SU-DHL-6 (cell line): Measurements from ENCODE around the gene APLP1.

Experiments
- H2AFZ ChIP-seq: fragments of 200-600 bp; sonication (generic); 2 replicates; pipeline ENCODE4 v1.6.1; 2014; ENCODE audit warnings: low read depth, mild to moderate bottlenecking, moderate library complexity, mixed read lengths, antibody characterized with exemption, low read length; ENCODE audit not compliant: severe bottlenecking
- H3F3A ChIP-seq: fragments of 200-600 bp; shearing (Covaris generic); 2 replicates; pipeline ENCODE4 v1.6.0; 2016; ENCODE audit warnings: antibody characterized with exemption, mild to moderate bottlenecking; ENCODE audit not compliant: insufficient read depth
- H3K27ac ChIP-seq: fragments of 200-600 bp; sonication (generic); 2 replicates; pipeline ENCODE4 v1.5.1; 2016; ENCODE audit warnings: low read depth, mild to moderate bottlenecking, low read length, moderate library complexity, mixed read lengths
- H3K27me3 ChIP-seq: fragments of 200-600 bp; sonication (generic), shearing (Covaris generic); 2 replicates; pipeline ENCODE4 v1.6.0; 2014; ENCODE audit warnings: mild to moderate bottlenecking, low read length
- H3K36me3 ChIP-seq: fragments of 200-600 bp; sonication (generic); 2 replicates; pipeline ENCODE4 v1.6.1; 2014; ENCODE audit warnings: mild to moderate bottlenecking, low read length, mixed read lengths
- H3K4me2 ChIP-seq: fragments of 300-600, 200-600 bp; shearing (Covaris generic), sonication (generic); 2 replicates; pipeline ENCODE4 v1.6.0; 2014; ENCODE audit warnings: low read length, low read depth, mild to moderate bottlenecking; ENCODE audit not compliant: poor library complexity, severe bottlenecking
- H3K4me3 ChIP-seq: fragments of 200-600 bp; sonication (generic); 2 replicates; pipeline ENCODE4 v1.5.1; 2014; ENCODE audit warnings: antibody characterized with exemption, low read length, mild to moderate bottlenecking, mixed read lengths; ENCODE audit not compliant: insufficient read depth, poor library complexity, severe bottlenecking
- H3K79me2 ChIP-seq: fragments of 200-600 bp; sonication (generic); 2 replicates; pipeline ENCODE4 v1.6.1; 2014; ENCODE audit warnings: mild to moderate bottlenecking, low read length, moderate library complexity; ENCODE audit not compliant: insufficient read depth
- H3K9ac ChIP-seq: fragments of 200-600 bp; sonication (generic); 2 replicates; pipeline ENCODE4 v1.7.0; 2014; ENCODE audit warnings: mild to moderate bottlenecking, low read length
- H3K9me2 ChIP-seq: fragments of 200-600 bp; sonication (generic); replicated peaks from 2 replicates; pipeline ENCODE4 v1.6.1; 2014; ENCODE audit warnings: low read length; ENCODE audit not compliant: insufficient read depth
- H3K9me3 ChIP-seq: fragments of 200-600 bp; sonication (generic); 2 replicates; pipeline ENCODE4 v1.6.1; 2014; ENCODE audit warnings: low read length, mixed read lengths; ENCODE audit not compliant: insufficient read depth
- H4K20me1 ChIP-seq: fragments of 200-600 bp; sonication (generic); 2 replicates; pipeline ENCODE4 v1.6.1; 2014; ENCODE audit warnings: low read depth, mild to moderate bottlenecking, antibody characterized with exemption, low read length, moderate library complexity, mixed read lengths
- CTCF ChIP-seq: fragments of 200-600 bp; sonication (generic); IDR thresholded peaks from one replicate; pipeline ENCODE4 v1.5.1; 2017; ENCODE audit warnings: antibody characterized with exemption, mild to moderate bottlenecking, low read length, moderate library complexity; ENCODE audit not compliant: insufficient read depth, poor library complexity, severe bottlenecking
- EZH2phosphoT487 ChIP-seq: fragments of 200-600 bp; sonication (generic), shearing (Covaris generic); conservative IDR thresholded peaks from 2 replicates; pipeline ENCODE4 v1.6.1; 2018; ENCODE audit warnings: mild to moderate bottlenecking, antibody characterized with exemption, low read length, moderate library complexity, mixed read lengths

The APLP1 gene

DNA sequence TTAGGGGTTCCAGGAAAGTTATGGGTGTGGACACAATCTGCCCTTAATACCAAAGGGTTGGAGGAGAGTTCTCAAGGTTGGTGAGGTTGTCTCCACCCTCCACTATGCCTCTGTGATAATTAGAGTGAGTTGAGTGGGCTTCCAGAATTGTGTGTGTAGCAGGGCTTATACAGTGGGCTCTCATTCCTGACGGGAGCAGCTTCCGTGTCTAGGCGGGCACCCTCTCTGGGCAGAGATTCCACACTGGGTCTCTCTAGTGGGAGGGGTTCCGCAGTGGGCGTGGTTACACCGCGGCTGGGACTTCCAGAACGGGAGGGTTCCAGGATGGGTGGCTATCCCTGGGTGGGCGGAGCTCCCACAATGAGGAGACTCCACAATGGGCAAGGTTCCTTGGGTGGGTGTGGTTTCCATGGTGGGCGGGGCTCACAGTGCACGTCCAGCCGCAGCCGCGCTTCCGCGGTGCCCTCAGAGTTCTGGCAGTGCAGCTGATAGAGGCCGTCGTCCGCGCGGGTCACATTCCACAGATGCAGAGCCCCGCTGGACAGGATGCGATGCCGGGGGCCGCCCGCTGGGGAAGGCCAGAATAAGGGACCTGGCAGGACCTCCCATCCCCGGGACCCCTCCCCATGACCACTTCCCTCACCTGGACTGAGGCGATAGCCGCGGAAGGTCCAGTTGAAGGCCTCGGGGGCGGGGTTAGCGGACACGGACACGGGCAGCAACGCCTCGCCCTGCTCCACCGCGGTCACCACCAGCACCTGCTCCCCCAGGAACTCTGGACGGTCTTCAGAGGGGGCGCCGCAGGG, 24.5 kb upstream of the APLP1 start:
- Histone ChIP-seq H3F3A (no peaks in the 10 kb centered on the region), H2AFZ (no peak overlapping the region), H3K9me3 (no peaks in the 10 kb centered on the region), H3K27me3 (no peaks in the 10 kb centered on the region), H3K9ac (no peak overlapping the region), H4K20me1 (no peaks in the 10 kb centered on the region), H3K27ac (no peak overlapping the region), H3K79me2 (no peaks in the 10 kb centered on the region), H3K9me2 (no peaks in the 10 kb centered on the region), H3K4me2 (no peak overlapping the region), H3K4me3 (no peak overlapping the region), H3K36me3 (no peaks in the 10 kb centered on the region)
- no peak for TF ChIP-seq CTCF
- no peak for TF ChIP-seq EZH2phosphoT487

DNA sequence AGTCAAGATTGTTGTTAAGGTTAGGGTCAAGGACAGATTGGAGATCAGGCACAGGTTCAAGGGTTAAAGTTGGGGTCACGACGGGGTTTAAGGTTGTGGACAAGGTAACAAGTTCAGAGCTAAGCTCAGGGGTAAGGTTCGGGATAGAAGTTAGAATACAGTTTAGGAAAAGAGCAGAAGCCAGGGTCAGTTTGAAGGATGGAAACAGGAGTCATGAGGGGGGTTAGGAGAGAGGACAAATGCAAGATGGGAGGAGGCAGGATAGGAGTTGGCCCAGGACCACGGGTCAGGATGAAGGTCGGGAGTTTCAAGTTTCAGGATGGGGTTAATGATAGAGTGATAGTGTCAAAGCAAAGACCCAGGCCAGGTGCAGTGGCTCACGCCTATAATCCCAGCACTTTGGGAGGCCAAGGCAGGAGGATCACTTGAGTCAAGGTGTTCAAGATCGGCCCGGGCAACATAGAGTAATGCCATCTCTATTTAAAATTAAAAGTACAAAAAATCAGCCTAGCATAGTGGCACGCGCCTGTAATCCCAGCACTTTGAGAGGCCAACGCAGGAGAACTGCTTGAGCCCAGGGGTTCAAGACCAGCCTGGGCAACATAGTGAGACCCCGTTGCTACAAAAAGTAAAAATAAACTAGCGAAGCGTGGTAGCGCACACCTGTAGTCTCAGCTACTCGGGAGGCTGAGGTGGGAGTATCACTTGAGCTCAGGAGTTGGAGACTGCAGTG, 23.7 kb upstream of the APLP1 start:
- H3K9ac ChIP-seq = no peak overlapping the region
- H2AFZ ChIP-seq = no peak overlapping the region

GRCh38 chr19:35845215-35846037, 22.9 kb upstream of the APLP1 start:
- no peak for TF ChIP-seq EZH2phosphoT487
- TF ChIP-seq CTCF = no peak
- no peaks in the 10 kb centered on the region for H4K20me1 ChIP-seq
- no peaks in the 10 kb centered on the region for H3K9me3 ChIP-seq
- no peaks in the 10 kb centered on the region for H3F3A ChIP-seq
- H3K9me2 ChIP-seq = no peaks in the 10 kb centered on the region
- H3K27me3 ChIP-seq = no peaks in the 10 kb centered on the region
- H3K9ac ChIP-seq = no peak overlapping the region
- H3K27ac ChIP-seq = no peak overlapping the region
- H3K36me3 ChIP-seq = no peaks in the 10 kb centered on the region
- no peaks in the 10 kb centered on the region for H3K79me2 ChIP-seq
- H3K4me2 ChIP-seq = no peak overlapping the region
- no peak overlapping the region for H3K4me3 ChIP-seq
- H2AFZ ChIP-seq = no peak overlapping the region

More for the DNA sequence above, 23.7 kb upstream of the APLP1 start:
- Histone ChIP-seq H3K4me2 (no peak overlapping the region), H3K9me3 (no peaks in the 10 kb centered on the region), H3K79me2 (no peaks in the 10 kb centered on the region), H3K9me2 (no peaks in the 10 kb centered on the region), H3K27ac (no peak overlapping the region), H4K20me1 (no peaks in the 10 kb centered on the region), H3K36me3 (no peaks in the 10 kb centered on the region), H3F3A (no peaks in the 10 kb centered on the region), H3K4me3 (no peak overlapping the region), H3K27me3 (no peaks in the 10 kb centered on the region)
- TF ChIP-seq EZH2phosphoT487 = no peak
- TF ChIP-seq CTCF = no peak
